Measurements from ENCODE around the gene KLHL29. TPM values are rescaled to one million over a fixed set of nuclear protein-coding genes. Genes with fewer than 3 reads are reported as not detected.

KLHL29 gene
- total and polyA plus RNA-seq, 10 of the 15 experiments (the other 5 are each of a cell fraction or from before 2014, with no cell fraction given): 1.4 to 19.5 (median 6.1) TPM

DNA sequence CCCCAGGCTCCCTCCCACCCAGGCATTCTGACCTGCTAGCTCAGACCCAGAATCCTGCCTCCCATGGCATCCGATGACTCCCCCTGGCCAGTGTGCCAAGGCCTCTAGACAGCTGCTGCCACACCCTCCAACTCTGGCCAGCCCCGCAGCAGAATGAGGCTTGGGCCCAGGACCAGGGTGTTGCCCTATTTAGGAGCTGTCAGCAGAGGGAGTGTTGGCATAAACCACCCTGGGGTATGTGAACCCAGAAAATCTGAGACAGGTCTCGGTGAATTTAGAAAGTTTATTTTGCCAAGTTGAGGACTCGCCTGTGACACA lies 134.3 kb downstream of the KLHL29 start:
- no peaks in the 10 kb centered on the region for H4K20me1 ChIP-seq (ENCODE audit: control insufficient read depth, insufficient read depth)
- no peaks in the 10 kb centered on the region for H3K9me3 ChIP-seq (replicated peaks; ENCODE audit: control insufficient read depth, insufficient read depth, low read length)
- SMC1A ChIA-PET (ENCODE audit: uncharacterized antibody, unreplicated experiment): no interaction called here
- FAIRE-seq: no peak
- no peak overlapping the region for H3K27ac ChIP-seq (ENCODE audit: control insufficient read depth, insufficient read depth)
- no peak overlapping the region for H3K4me3 ChIP-seq
- no peaks in the 10 kb centered on the region for H3K4me1 ChIP-seq (ENCODE audit: control insufficient read depth, insufficient read depth, low read length)
- H3K4me2 ChIP-seq (ENCODE audit: control insufficient read depth, insufficient read depth): no peak overlapping the region
- intact Hi-C loops (cut with micrococcal nuclease; ENCODE audit: unreplicated experiment) (no loop called here), in situ Hi-C loops (cut with MboI) (no loop called here)
- TF ChIP-seq TCF7 (IDR thresholded peaks at IDR 0.05; ENCODE audit: borderline replicate concordance) (no peak), MYB (IDR thresholded peaks at IDR 0.05; ENCODE audit: borderline replicate concordance, low read depth, low read length) (no peak), JUND (IDR thresholded peaks at IDR 0.05; ENCODE audit: low read depth, low read length) (no peak), MTA2 (IDR thresholded peaks at IDR 0.05; ENCODE audit: low read depth) (no peak), ZNF384 (IDR thresholded peaks at IDR 0.05; ENCODE audit: borderline replicate concordance, low read depth, low read length) (no peak), POLR2AphosphoS5 (IDR thresholded peaks at IDR 0.05; ENCODE audit: low read length) (no peak), SREBF1 (IDR thresholded peaks at IDR 0.05; ENCODE audit: low read length) (no peak), CBFB (IDR thresholded peaks at IDR 0.05; ENCODE audit: low read depth) (no peak), HCFC1 (IDR thresholded peaks at IDR 0.05; ENCODE audit: low read length) (no peak), TCF12 (IDR thresholded peaks at IDR 0.05; ENCODE audit: low read depth, low read length) (no peak), KDM1A (IDR thresholded peaks at IDR 0.05; ENCODE audit: borderline replicate concordance) (no peak), BMI1 (IDR thresholded peaks at IDR 0.05; ENCODE audit: borderline replicate concordance) (no peak), BRCA1 (IDR thresholded peaks at IDR 0.05; ENCODE audit: low read depth, low read length) (no peak)
- TF ChIP-seq, protein P1, sequence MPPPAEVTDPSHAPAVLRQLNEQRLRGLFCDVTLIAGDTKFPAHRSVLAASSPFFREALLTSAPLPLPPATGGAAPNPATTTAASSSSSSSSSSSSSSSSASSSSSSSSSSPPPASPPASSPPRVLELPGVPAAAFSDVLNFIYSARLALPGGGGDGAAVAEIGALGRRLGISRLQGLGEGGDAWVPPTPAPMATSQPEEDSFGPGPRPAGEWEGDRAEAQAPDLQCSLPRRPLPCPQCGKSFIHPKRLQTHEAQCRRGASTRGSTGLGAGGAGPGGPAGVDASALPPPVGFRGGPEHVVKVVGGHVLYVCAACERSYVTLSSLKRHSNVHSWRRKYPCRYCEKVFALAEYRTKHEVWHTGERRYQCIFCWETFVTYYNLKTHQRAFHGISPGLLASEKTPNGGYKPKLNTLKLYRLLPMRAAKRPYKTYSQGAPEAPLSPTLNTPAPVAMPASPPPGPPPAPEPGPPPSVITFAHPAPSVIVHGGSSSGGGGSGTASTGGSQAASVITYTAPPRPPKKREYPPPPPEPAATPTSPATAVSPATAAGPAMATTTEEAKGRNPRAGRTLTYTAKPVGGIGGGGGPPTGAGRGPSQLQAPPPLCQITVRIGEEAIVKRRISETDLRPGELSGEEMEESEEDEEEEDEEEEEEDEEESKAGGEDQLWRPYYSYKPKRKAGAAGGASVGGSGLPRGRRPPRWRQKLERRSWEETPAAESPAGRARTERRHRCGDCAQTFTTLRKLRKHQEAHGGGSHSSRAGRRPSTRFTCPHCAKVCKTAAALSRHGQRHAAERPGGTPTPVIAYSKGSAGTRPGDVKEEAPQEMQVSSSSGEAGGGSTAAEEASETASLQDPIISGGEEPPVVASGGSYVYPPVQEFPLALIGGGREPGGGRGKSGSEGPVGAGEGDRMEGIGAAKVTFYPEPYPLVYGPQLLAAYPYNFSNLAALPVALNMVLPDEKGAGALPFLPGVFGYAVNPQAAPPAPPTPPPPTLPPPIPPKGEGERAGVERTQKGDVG (CRISPR knock-in tag; IDR thresholded peaks at IDR 0.05): no peak
- TF ChIP-seq, protein P2, sequence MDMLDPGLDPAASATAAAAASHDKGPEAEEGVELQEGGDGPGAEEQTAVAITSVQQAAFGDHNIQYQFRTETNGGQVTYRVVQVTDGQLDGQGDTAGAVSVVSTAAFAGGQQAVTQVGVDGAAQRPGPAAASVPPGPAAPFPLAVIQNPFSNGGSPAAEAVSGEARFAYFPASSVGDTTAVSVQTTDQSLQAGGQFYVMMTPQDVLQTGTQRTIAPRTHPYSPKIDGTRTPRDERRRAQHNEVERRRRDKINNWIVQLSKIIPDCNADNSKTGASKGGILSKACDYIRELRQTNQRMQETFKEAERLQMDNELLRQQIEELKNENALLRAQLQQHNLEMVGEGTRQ (IDR thresholded peaks at IDR 0.05; ENCODE audit: borderline replicate concordance, low read depth, low read length): no peak
- TF ChIP-seq, protein P3, sequence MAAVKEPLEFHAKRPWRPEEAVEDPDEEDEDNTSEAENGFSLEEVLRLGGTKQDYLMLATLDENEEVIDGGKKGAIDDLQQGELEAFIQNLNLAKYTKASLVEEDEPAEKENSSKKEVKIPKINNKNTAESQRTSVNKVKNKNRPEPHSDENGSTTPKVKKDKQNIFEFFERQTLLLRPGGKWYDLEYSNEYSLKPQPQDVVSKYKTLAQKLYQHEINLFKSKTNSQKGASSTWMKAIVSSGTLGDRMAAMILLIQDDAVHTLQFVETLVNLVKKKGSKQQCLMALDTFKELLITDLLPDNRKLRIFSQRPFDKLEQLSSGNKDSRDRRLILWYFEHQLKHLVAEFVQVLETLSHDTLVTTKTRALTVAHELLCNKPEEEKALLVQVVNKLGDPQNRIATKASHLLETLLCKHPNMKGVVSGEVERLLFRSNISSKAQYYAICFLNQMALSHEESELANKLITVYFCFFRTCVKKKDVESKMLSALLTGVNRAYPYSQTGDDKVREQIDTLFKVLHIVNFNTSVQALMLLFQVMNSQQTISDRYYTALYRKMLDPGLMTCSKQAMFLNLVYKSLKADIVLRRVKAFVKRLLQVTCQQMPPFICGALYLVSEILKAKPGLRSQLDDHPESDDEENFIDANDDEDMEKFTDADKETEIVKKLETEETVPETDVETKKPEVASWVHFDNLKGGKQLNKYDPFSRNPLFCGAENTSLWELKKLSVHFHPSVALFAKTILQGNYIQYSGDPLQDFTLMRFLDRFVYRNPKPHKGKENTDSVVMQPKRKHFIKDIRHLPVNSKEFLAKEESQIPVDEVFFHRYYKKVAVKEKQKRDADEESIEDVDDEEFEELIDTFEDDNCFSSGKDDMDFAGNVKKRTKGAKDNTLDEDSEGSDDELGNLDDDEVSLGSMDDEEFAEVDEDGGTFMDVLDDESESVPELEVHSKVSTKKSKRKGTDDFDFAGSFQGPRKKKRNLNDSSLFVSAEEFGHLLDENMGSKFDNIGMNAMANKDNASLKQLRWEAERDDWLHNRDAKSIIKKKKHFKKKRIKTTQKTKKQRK (IDR thresholded peaks at IDR 0.05; ENCODE audit: low read depth, low read length): no peak
- RAD21 ChIA-PET (ENCODE audit: unreplicated experiment): no interaction called here
- no peak for DNase-seq (ENCODE audit: low read depth, low spot score)
- ATAC-seq: no peak
- CTCF ChIA-PET: no interaction called here
- POLR2A ChIA-PET: no interaction called here
- no peak overlapping the region for H3K9ac ChIP-seq (ENCODE audit: control insufficient read depth, insufficient read depth, low read length)
- H3K79me2 ChIP-seq (ENCODE audit: control insufficient read depth, insufficient read depth, low read length): no peaks in the 10 kb centered on the region
- 70% methylated on average over 4 of the region's 4 CpGs for WGBS (ENCODE audit: insufficient coverage, insufficient replicate concordance, low lambda C conversion rate, missing lambda C conversion rate)
- H3K27me3 ChIP-seq (replicated peaks in 1 of 2; ENCODE audit: control insufficient read depth in 2 of 2, insufficient read depth in 2 of 2, low read length in 1 of 2): no peaks in the 10 kb centered on the region
- no peak overlapping the region for H2AFZ ChIP-seq (ENCODE audit: control insufficient read depth, low read depth, low read length)
- no peaks in the 10 kb centered on the region; a peak in 1 of 4 replicates for H3K36me3 ChIP-seq (ENCODE audit: control insufficient read depth in 2 of 2, insufficient read depth in 2 of 2, low read length in 1 of 2)
- no TSS peak for BruUV-seq (replicated peaks)
